Body of pancreas (tissue), 4 donors: ENCODE data around the gene BCR.

Source experiments
- CTCF ChIP-seq, 7 experiments: fragments of 450-650 bp in 4 of 7; fragments of 200-600 bp in 3 of 7; sonication (generic) in 3 of 7; IDR thresholded peaks; one replicate each; pipeline ENCODE4 v1.5.1; 2016 to 2019; ENCODE audit warnings: antibody characterized with exemption in 7 of 7
- POLR2A ChIP-seq, 3 donors: fragments of 450-650 bp; IDR thresholded peaks; one replicate each; pipeline ENCODE4 v1.6.1; 2016; ENCODE audit warnings: antibody characterized with exemption in 3 of 3, mild to moderate bottlenecking in 2 of 3

- TF ChIP-seq CTCF (IDR thresholded peaks at IDR 0.05) (no peak), POLR2A (IDR thresholded peaks at IDR 0.05) (no peak)
Measured at GRCh38 chr22:23146478-23147205, 33.7 kb upstream of the BCR start.
